ENCODE measurements around the gene HRH1.

HRH1 gene

DNA sequence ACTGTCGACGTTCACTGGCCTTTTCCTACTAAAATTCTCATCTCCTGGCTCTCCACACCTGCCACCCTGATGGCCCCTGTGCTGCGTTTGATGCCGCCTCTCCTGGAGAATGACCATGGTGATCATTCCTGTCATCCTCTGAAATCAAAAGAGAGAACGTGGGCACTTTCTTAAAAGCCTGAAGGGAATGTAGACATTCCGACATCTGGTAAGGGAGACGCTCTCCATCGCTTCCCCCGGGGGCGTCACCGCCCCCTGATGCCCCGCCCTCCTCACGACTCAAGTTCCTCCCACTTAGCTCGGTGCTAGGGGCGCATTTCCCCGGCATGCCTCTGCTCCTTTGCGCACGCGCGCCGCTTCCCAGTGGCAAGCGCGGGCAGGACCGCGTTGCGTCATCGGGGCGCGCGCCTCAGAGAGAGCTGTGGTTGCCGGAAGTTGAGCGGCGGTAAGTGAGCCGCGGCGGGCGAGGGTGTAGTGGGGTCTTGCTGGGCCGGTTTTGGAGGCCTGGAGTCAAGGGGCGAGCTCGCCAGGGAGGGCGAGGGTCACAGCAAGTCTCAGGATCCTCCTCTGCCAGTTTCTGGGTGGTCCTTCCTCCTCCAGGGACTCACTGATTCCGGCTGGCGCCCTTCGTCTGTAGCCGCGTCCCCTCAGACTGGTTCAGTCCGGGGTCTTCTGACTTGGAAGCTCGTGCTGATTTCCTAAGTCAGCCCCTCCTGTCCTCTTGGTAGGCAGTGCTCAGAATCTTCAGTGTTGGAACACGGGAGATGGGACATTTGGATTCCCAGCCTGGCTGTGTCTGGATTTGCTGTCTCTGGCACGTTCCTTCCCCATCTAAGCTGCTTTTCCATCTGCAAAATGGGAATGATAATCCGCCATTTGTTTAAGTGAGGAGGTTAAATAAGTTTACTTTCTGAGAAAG is 118.0 kb downstream of the HRH1 start, which contains the start of gene ATG7:
Gene ATG7, plus strand, starts transcription at position 412 of the 919 bp plus-strand sequence. CDS start 26,299 bp downstream, outside the sequence.
- in situ Hi-C loops (cut with MboI; ENCODE audit: low sequenced_read_pairs, unreplicated experiment): no loop called here
- TF ChIP-seq, protein P1, sequence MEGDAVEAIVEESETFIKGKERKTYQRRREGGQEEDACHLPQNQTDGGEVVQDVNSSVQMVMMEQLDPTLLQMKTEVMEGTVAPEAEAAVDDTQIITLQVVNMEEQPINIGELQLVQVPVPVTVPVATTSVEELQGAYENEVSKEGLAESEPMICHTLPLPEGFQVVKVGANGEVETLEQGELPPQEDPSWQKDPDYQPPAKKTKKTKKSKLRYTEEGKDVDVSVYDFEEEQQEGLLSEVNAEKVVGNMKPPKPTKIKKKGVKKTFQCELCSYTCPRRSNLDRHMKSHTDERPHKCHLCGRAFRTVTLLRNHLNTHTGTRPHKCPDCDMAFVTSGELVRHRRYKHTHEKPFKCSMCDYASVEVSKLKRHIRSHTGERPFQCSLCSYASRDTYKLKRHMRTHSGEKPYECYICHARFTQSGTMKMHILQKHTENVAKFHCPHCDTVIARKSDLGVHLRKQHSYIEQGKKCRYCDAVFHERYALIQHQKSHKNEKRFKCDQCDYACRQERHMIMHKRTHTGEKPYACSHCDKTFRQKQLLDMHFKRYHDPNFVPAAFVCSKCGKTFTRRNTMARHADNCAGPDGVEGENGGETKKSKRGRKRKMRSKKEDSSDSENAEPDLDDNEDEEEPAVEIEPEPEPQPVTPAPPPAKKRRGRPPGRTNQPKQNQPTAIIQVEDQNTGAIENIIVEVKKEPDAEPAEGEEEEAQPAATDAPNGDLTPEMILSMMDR (IDR thresholded peaks at IDR 0.05; ENCODE audit: borderline replicate concordance, control extremely low read depth, extremely low read depth, insufficient read depth, missing control alignments): no peak
- DNase-seq (ENCODE audit: low spot score): peak; percentile 99

DNA sequence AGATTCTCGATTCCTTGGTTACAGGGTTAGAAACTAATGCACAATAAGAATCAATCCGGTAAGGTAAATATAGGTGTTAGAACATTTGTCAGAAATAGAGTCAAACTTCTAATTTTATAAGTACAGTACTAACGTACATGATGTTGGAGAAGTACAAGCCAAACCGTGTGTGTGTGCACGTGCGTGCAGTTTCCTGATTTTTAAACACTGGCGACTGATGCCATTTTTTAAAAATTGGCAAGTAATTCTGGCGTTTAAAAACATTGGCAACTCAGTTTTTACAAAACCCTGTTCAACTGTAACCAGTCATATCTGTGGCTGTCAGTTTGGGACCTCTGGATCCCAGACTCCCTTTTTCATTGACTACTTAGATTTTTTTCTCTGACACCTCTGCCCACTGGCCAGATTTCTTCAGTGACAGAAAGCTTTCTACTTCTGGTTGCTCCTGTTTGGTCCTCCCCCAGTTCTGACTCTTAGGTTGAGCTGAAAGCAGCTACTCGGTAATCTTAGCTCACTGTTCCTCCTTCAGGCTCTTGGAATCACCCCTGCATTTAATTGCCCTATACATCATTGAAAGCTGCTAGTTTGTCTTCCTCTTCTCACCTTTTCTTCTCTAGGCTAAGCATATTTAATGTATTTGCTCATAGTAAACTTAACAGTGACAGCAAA is 118.7 kb downstream of the HRH1 start:
- in situ Hi-C loops (cut with MboI; ENCODE audit: low sequenced_read_pairs, unreplicated experiment): no loop called here
- TF ChIP-seq, protein P1 (IDR thresholded peaks at IDR 0.05; ENCODE audit: borderline replicate concordance, control extremely low read depth, extremely low read depth, insufficient read depth, missing control alignments): no peak
- DNase-seq (ENCODE audit: low spot score): no peak

DNA sequence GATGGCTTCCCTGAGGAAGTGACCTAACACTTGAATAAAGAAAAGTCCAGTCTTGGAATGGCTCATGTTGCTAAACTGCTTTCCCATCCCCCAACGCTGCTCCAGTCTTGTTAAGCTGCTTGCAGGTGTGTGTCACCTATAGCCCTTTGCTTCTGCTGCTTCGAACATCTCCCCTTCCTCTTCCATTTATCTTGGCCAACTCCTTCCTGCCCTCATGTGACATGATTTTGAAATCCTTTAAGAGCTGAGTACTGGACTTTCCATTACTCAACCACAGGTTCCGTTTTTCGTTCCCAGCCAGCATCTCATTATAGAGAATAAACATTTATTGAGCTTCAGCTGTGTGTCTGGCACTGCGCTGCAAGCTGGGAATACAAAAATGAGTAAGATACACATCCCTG is 119.6 kb downstream of the HRH1 start:
- in situ Hi-C loops (cut with MboI; ENCODE audit: low sequenced_read_pairs, unreplicated experiment): no loop called here
- no peak for DNase-seq (ENCODE audit: low spot score)
- TF ChIP-seq, protein P1 (IDR thresholded peaks at IDR 0.05; ENCODE audit: borderline replicate concordance, control extremely low read depth, extremely low read depth, insufficient read depth, missing control alignments): no peak

DNA sequence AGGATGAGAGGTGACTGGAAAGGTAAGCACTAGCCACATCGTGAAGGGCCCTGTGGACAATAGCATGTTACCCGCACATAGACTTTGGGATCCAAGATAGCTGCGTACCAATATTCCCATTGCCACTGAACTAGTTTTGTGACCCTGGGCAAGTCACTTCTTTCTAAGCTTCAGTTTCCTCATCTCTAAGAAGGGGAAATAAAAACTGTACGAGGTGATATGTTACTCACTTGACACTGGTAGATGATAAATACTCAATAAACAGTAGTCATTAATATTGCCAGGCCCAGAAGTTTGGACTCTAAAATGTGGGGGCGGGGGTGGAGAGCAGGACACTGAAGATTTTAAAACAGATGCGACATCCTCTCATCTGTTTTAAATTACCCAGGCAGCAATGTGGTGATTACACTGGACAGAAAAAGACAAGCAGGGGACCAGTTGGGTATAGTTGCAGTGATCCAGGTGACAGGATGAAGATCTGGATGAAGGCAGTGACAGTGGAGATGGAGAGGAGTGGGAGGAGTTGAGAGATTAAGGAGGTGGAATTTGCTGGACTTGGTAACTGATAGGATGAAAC is 120.4 kb downstream of the HRH1 start:
- no peak for DNase-seq (ENCODE audit: low spot score)
- in situ Hi-C loops (cut with MboI; ENCODE audit: low sequenced_read_pairs, unreplicated experiment): no loop called here
- TF ChIP-seq, protein P1 (IDR thresholded peaks at IDR 0.05; ENCODE audit: borderline replicate concordance, control extremely low read depth, extremely low read depth, insufficient read depth, missing control alignments): no peak

DNA sequence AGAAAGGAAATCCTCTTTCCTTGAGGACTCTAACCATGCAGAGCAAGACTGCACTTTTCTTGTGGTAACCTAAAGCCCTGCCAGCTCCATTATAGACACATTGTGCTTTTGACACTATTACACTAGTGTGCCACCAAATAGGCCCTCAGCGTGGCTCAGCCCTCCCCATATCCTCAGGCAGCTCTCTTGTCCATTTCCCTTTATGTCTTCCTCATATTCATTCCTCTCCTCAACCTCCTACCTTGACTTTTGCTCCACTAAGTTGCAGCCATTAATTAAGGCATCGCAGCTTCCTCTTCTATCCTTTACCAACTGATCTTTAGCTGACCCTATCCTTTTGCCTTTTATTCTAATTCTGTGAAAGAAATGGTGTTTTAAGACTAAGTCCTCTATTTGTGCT is 121.6 kb downstream of the HRH1 start:
- DNase-seq (ENCODE audit: low spot score): no peak
- in situ Hi-C loops (cut with MboI; ENCODE audit: low sequenced_read_pairs, unreplicated experiment): no loop called here
- TF ChIP-seq, protein P1 (IDR thresholded peaks at IDR 0.05; ENCODE audit: borderline replicate concordance, control extremely low read depth, extremely low read depth, insufficient read depth, missing control alignments): no peak

DNA sequence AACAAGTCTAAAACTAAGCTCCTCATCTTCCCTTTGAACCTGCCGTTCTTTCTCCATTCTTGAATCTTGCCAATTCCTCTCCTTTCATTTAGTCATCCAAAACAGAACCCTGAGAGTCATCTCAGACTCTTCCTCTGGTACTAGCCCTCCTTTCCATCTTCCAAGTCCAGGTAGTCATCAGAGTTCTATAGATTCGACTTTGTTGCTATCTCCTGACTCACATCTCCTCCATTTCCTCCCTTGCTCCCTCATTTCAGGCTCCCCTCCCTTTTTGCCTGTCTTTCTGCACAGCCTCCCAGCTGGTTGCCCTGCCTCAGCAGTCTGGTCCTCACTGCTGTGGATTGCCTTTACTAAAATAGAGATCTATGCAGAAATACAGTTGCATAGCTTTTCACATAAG is 122.6 kb downstream of the HRH1 start:
- DNase-seq (ENCODE audit: low spot score): no peak
- in situ Hi-C loops (cut with MboI; ENCODE audit: low sequenced_read_pairs, unreplicated experiment): no loop called here
- TF ChIP-seq, protein P1 (IDR thresholded peaks at IDR 0.05; ENCODE audit: borderline replicate concordance, control extremely low read depth, extremely low read depth, insufficient read depth, missing control alignments): no peak

All from GM13976 (cell line).